Nephron (organoid): ENCODE measurements around the gene IL23R.

Experiments used
- H3K27ac Mint-ChIP-seq, 3 experiments: 2 replicates each; pipeline ENCODE4 v1.8.0; 2020; ENCODE audit warnings: mixed read lengths in 3 of 3, mild to moderate bottlenecking in 2 of 3, moderate library complexity in 1 of 3
- H3K27me3 Mint-ChIP-seq: 2 replicates; pipeline ENCODE4 v1.8.0; 2021; ENCODE audit warnings: low read depth, mild to moderate bottlenecking, moderate library complexity, mixed read lengths
- H3K36me3 Mint-ChIP-seq: 2 replicates; pipeline ENCODE4 v1.8.0; 2020; ENCODE audit warnings: low read depth, mixed read lengths
- H3K4me1 Mint-ChIP-seq: 2 replicates; pipeline ENCODE4 v1.8.0; 2020; ENCODE audit warnings: mixed read lengths
- H3K4me3 Mint-ChIP-seq, 3 experiments: 2 replicates each; pipeline ENCODE4 v1.8.0; 2020; ENCODE audit warnings: mild to moderate bottlenecking in 3 of 3, mixed read lengths in 3 of 3, moderate library complexity in 2 of 3
- H3K9me3 Mint-ChIP-seq: 2 replicates; pipeline ENCODE4 v1.8.0; 2020; ENCODE audit warnings: mixed read lengths
- CTCF ChIP-seq, 3 experiments: fragments of 200-600 bp; sonication (generic); IDR thresholded peaks; one replicate each; pipeline ENCODE4 v1.5.0; 2021; ENCODE audit warnings: antibody characterized with exemption in 3 of 3; ENCODE audit not compliant: unreplicated experiment in 3 of 3

The IL23R gene

GRCh38 chr1:67298762-67299161 is 132.5 kb downstream of the IL23R start:
- Mint-ChIP-seq H3K27me3 (peaks cover 18% of the 10 kb centered on the region), H3K36me3 (no peaks in the 10 kb centered on the region), H3K4me1 (no peaks in the 10 kb centered on the region), H3K27ac (no peak overlapping the region), H3K9me3 (no peaks in the 10 kb centered on the region), H3K4me3 (no peak overlapping the region)
- TF ChIP-seq CTCF (IDR thresholded peaks at IDR 0.05; ENCODE audit: unreplicated experiment in 3 of 3) = no peak

- Mint-ChIP-seq H3K4me1 (no peaks in the 10 kb centered on the region), H3K4me3 (no peak overlapping the region), H3K9me3 (no peaks in the 10 kb centered on the region), H3K27me3 (peaks cover 22% of the 10 kb centered on the region), H3K27ac (no peak overlapping the region), H3K36me3 (no peaks in the 10 kb centered on the region)
- no peak for TF ChIP-seq CTCF (IDR thresholded peaks at IDR 0.05; ENCODE audit: unreplicated experiment in 3 of 3)
Measured at GRCh38 chr1:67299296-67299695, 133.0 kb downstream of the IL23R start.

DNA sequence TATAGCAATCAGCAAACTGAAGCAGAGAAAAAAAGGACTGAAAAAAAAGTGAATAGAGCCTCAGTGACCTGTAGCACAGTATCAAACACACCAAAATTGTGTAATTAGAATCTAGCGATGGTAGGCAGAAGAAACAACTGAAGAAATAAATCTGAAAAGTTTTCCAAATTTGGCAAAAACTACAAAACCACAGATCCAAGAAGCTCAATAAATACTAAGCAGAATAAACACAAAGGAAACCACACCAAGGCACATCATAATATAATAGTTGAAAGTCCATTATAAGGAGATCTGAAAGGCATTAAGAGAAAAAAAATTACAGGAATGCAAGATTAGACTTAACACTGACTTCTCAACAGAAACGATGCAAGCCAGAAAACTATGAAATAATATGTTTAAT is 134.3 kb downstream of the IL23R start:
- Mint-ChIP-seq H3K4me1 (no peaks in the 10 kb centered on the region), H3K4me3 (no peak overlapping the region), H3K27ac (no peak overlapping the region), H3K27me3 (peaks cover 34% of the 10 kb centered on the region), H3K36me3 (no peaks in the 10 kb centered on the region), H3K9me3 (no peaks in the 10 kb centered on the region)
- no peak for TF ChIP-seq CTCF (IDR thresholded peaks at IDR 0.05; ENCODE audit: unreplicated experiment in 3 of 3)

DNA sequence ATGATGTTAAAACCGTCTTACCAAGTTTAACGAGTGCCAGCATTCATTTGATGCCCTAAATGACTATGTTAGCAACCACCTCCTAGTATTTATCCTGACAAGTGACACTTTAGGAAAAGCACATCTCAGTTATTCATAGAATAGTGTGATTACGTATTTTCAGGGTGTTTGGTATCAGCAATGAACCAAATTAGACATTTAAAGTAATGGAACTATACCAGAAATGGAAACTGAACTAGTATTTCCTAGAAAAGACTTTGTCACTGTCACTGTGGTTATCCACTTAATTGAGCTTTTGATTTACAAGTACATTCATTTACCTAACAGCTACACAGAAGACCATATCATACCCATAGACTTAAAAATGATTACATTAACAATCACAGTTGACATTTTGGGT is 137.8 kb downstream of the IL23R start:
- Mint-ChIP-seq H3K27me3 (peaks cover 61% of the 10 kb centered on the region), H3K9me3 (no peaks in the 10 kb centered on the region), H3K4me1 (no peaks in the 10 kb centered on the region), H3K4me3 (no peak overlapping the region), H3K36me3 (no peaks in the 10 kb centered on the region), H3K27ac (no peak overlapping the region)
- no peak for TF ChIP-seq CTCF (IDR thresholded peaks at IDR 0.05; ENCODE audit: unreplicated experiment in 3 of 3)

GRCh38 chr1:67306547-67306946 is 140.3 kb downstream of the IL23R start:
- Mint-ChIP-seq H3K27me3 (peaks cover 73% of the 10 kb centered on the region), H3K9me3 (no peaks in the 10 kb centered on the region), H3K4me1 (no peaks in the 10 kb centered on the region), H3K4me3 (peak overlapping the region; percentile 58 to 79 (median 72)), H3K36me3 (no peaks in the 10 kb centered on the region), H3K27ac (no peak overlapping the region)
- TF ChIP-seq CTCF (IDR thresholded peaks at IDR 0.05; ENCODE audit: unreplicated experiment in 3 of 3) = no peak

DNA sequence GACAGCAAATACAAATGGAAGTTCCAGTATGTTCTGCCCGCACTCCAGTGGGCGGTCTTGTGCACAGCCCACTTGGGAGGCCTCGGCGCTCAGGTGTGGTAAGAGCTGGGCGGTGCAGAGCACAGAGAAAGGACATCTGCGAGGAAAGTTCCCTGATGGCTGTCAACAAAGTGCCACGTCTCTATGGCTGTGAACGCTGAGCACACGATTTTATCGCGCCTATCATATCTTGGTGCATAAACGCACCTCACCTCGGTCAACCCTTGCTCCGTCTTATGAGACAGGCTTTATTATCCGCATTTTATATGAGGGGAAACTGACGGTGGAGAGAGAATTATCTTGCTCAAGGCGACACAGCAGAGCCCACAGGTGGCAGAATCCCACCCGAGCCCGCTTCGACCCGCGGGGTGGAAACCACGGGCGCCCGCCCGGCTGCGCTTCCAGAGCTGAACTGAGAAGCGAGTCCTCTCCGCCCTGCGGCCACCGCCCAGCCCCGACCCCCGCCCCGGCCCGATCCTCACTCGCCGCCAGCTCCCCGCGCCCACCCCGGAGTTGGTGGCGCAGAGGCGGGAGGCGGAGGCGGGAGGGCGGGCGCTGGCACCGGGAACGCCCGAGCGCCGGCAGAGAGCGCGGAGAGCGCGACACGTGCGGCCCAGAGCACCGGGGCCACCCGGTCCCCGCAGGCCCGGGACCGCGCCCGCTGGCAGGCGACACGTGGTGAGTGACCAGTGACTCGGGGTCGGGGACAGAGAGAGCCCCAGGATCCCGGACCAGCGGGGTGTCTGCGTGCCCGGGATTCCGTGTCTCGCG is 141.2 kb downstream of the IL23R start, which contains the start of gene IL12RB2:
Gene IL12RB2, plus strand, starts transcription at position 623 of the 810 bp plus-strand sequence. CDS start 12,496 bp downstream, outside the sequence.
- Mint-ChIP-seq H3K9me3 (no peaks in the 10 kb centered on the region), H3K4me1 (no peaks in the 10 kb centered on the region), H3K27ac (no peak within 1 kb of the TSS), H3K4me3 (peak within 1 kb of the TSS; percentile 77 to 83 (median 79)), H3K36me3 (no peaks in the 10 kb centered on the region), H3K27me3 (peaks cover 71% of the 10 kb centered on the region)
- no peak for TF ChIP-seq CTCF (IDR thresholded peaks at IDR 0.05; ENCODE audit: unreplicated experiment in 3 of 3)
